ENCODE results near the gene FBLL1. TPM values are rescaled to one million over a fixed set of nuclear protein-coding genes. Genes with fewer than 3 reads are reported as not detected.
"Not testable (repeated sequence)": the region's sequence is repeated elsewhere in the genome, so short reads cannot be mapped to it uniquely, and the experiment has no call there.

Gene FBLL1
- total and polyA plus RNA-seq, 2 donors (not counting 3 experiments of a cell fraction or from before 2014, with no cell fraction given), result 0.44 to 2.5 TPM

DNA sequence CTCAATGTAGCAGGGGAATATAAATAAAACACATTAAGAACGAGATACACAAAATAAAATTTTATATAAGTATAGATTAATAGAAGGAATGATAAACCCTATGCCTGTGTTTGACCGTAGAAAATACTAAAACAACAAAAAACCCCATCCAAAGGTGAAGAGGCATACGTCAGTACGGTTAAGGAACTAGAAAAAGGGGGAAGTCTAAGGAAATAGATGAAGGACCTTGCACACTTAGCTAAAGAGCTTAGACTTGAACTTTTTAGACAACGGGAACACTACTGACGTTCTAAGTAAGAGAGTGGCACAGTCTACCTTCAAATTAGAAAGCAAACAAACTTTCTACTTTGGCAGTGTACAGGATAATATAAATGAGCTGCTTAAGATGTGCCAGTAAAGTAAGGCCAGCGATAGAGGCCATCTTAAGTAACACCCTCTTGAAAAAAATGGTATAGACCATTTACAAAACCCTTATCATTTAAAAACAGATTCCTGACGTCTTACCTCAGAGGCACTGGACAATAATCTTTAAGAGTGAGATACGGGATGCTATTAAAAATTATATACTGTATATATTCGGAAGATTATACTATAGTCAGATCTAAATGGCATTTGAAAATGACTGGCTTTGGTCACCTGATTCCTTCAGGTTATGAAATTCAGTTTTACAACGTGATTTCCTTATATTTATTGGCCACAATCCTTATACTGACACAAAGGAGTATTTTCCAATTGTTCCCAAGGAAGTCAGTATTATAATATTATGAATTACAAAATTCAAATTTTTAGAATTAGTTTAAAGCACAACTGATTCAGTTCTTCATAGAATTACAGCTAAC lies 41.6 kb downstream of the FBLL1 start:
- intact Hi-C loops (cut with micrococcal nuclease) (no loop called here), dilution Hi-C loops (cut with MboI; ENCODE audit: extremely low pct_ligation_motif_present, low sequenced_read_pairs) (no loop called here)
- ChIA-PET POLR2A (no interaction called here), CTCF (no interaction called here)
- Histone ChIP-seq H4K20me1 (replicated peaks; ENCODE audit: control insufficient read depth, extremely low read depth, insufficient read depth, low read length) (peaks cover 11% of the 10 kb centered on the region), H3K36me3 (ENCODE audit: control insufficient read depth in 2 of 2, extremely low read depth in 1 of 2, insufficient read depth in 2 of 2, low read length in 2 of 2) (peaks cover 2% of the 10 kb centered on the region in 2 experiments), H3K79me2 (ENCODE audit: control insufficient read depth, insufficient read depth, low read length) (peaks cover 88% of the 10 kb centered on the region), H3K27me3 (ENCODE audit: control insufficient read depth in 2 of 2, insufficient read depth in 2 of 2, low read length in 2 of 2) (no peaks in the 10 kb centered on the region), H3K9me3 (replicated peaks; ENCODE audit: control insufficient read depth, insufficient read depth, low read length) (no peaks in the 10 kb centered on the region), H3K27ac (ENCODE audit: insufficient read depth, low read depth, low read length) (no peak overlapping the region), H3K9me1 (replicated peaks; ENCODE audit: control insufficient read depth, extremely low read depth, insufficient read depth, low read length) (no peaks in the 10 kb centered on the region), H3K4me1 (ENCODE audit: control insufficient read depth, extremely low read depth, insufficient read depth, low read length) (no peaks in the 10 kb centered on the region), H3K4me2 (ENCODE audit: insufficient read depth, low read length) (no peak overlapping the region), H3K4me3 (replicated peaks in 1 of 3; ENCODE audit: insufficient read depth in 1 of 3, low read depth in 1 of 3, low read length in 3 of 3) (no peak overlapping the region), H2AFZ (ENCODE audit: low read depth, low read length) (no peak overlapping the region), H3K9ac (replicated peaks; ENCODE audit: extremely low read depth, insufficient read depth, low read length) (no peak overlapping the region)
- FAIRE-seq (no peak), DNase-seq (ENCODE audit: low read depth, low spot score) (no peak)
- TF ChIP-seq, protein P1, sequence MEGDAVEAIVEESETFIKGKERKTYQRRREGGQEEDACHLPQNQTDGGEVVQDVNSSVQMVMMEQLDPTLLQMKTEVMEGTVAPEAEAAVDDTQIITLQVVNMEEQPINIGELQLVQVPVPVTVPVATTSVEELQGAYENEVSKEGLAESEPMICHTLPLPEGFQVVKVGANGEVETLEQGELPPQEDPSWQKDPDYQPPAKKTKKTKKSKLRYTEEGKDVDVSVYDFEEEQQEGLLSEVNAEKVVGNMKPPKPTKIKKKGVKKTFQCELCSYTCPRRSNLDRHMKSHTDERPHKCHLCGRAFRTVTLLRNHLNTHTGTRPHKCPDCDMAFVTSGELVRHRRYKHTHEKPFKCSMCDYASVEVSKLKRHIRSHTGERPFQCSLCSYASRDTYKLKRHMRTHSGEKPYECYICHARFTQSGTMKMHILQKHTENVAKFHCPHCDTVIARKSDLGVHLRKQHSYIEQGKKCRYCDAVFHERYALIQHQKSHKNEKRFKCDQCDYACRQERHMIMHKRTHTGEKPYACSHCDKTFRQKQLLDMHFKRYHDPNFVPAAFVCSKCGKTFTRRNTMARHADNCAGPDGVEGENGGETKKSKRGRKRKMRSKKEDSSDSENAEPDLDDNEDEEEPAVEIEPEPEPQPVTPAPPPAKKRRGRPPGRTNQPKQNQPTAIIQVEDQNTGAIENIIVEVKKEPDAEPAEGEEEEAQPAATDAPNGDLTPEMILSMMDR (IDR thresholded peaks at IDR 0.05; ENCODE audit: extremely low read depth in 1 of 2, insufficient read depth in 1 of 2, low read depth in 1 of 2, low read length in 2 of 2), result no peak
- TF ChIP-seq FOS (IDR thresholded peaks at IDR 0.05; ENCODE audit: borderline replicate concordance, insufficient read depth, low read length), result no peak
- no peak for TF ChIP-seq POLR2A (IDR thresholded peaks at IDR 0.05; ENCODE audit: low read depth, low read length)
- no peak for TF ChIP-seq MYC (IDR thresholded peaks at IDR 0.05; ENCODE audit: low read depth, low read length)
- no TSS peak for BruUV-seq (replicated peaks)

DNA sequence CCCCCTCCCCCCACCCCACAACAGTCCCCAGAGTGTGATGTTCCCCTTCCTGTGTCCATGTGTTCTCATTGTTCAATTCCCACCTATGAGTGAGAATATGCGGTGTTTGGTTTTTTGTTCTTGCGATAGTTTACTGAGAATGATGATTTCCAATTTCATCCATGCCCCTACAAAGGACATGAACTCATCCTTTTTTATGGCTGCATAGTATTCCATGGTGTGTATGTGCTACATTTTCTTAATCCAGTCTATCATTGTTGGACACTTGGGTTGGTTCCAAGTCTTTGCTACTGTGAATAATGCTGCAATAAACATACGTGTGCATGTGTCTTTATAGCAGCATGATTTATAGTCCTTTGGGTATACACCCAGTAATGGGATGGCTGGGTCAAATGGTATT lies 44.6 kb downstream of the FBLL1 start:
- POLR2A ChIA-PET; H3K27me3 ChIP-seq (ENCODE audit: control insufficient read depth in 2 of 2, insufficient read depth in 2 of 2, low read length in 2 of 2); DNase-seq (ENCODE audit: low read depth, low spot score); H3K4me2 ChIP-seq (ENCODE audit: insufficient read depth, low read length); dilution Hi-C loops (cut with MboI; ENCODE audit: extremely low pct_ligation_motif_present, low sequenced_read_pairs); BruUV-seq (replicated peaks); FAIRE-seq; H3K4me3 ChIP-seq (replicated peaks in 1 of 3; ENCODE audit: insufficient read depth in 1 of 3, low read depth in 1 of 3, low read length in 3 of 3); H3K9ac ChIP-seq (replicated peaks; ENCODE audit: extremely low read depth, insufficient read depth, low read length); H3K36me3 ChIP-seq (ENCODE audit: control insufficient read depth in 2 of 2, extremely low read depth in 1 of 2, insufficient read depth in 2 of 2, low read length in 2 of 2); intact Hi-C loops (cut with micrococcal nuclease); H2AFZ ChIP-seq (ENCODE audit: low read depth, low read length); CTCF ChIA-PET; H3K9me3 ChIP-seq (replicated peaks; ENCODE audit: control insufficient read depth, insufficient read depth, low read length); H3K9me1 ChIP-seq (replicated peaks; ENCODE audit: control insufficient read depth, extremely low read depth, insufficient read depth, low read length); H3K27ac ChIP-seq (ENCODE audit: insufficient read depth, low read depth, low read length): not testable (repeated sequence)
- H4K20me1 ChIP-seq (replicated peaks; ENCODE audit: control insufficient read depth, extremely low read depth, insufficient read depth, low read length), result peaks cover 13% of the 10 kb centered on the region
- H3K4me1 ChIP-seq (ENCODE audit: control insufficient read depth, extremely low read depth, insufficient read depth, low read length), result peaks cover 20% of the 10 kb centered on the region
- peaks cover 91% of the 10 kb centered on the region for H3K79me2 ChIP-seq (ENCODE audit: control insufficient read depth, insufficient read depth, low read length)

DNA sequence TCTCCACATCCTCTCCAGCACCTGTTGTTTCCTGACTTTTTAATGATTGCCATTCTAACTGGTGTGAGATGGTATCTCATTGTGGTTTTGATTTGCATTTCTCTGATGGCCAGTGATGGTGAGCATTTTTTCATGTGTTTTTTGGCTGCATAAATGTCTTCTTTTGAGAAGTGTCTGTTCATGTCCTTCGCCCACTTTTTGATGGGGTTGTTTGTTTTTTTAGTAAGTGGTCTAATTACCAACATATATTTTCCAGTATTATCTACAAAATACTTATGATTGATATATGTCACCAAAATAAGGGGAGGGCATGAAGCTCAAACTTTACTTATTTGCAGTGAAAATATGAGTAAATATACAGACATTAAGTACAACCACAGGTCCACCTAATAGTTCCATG lies 45.1 kb downstream of the FBLL1 start:
- H3K9ac ChIP-seq (replicated peaks; ENCODE audit: extremely low read depth, insufficient read depth, low read length); DNase-seq (ENCODE audit: low read depth, low spot score); H3K9me3 ChIP-seq (replicated peaks; ENCODE audit: control insufficient read depth, insufficient read depth, low read length); H3K9me1 ChIP-seq (replicated peaks; ENCODE audit: control insufficient read depth, extremely low read depth, insufficient read depth, low read length); intact Hi-C loops (cut with micrococcal nuclease); H3K27ac ChIP-seq (ENCODE audit: insufficient read depth, low read depth, low read length); dilution Hi-C loops (cut with MboI; ENCODE audit: extremely low pct_ligation_motif_present, low sequenced_read_pairs); H3K4me3 ChIP-seq (replicated peaks in 1 of 3; ENCODE audit: insufficient read depth in 1 of 3, low read depth in 1 of 3, low read length in 3 of 3); H2AFZ ChIP-seq (ENCODE audit: low read depth, low read length); CTCF ChIA-PET; H3K27me3 ChIP-seq (ENCODE audit: control insufficient read depth in 2 of 2, insufficient read depth in 2 of 2, low read length in 2 of 2); BruUV-seq (replicated peaks); H3K36me3 ChIP-seq (ENCODE audit: control insufficient read depth in 2 of 2, extremely low read depth in 1 of 2, insufficient read depth in 2 of 2, low read length in 2 of 2); H3K4me2 ChIP-seq (ENCODE audit: insufficient read depth, low read length); POLR2A ChIA-PET; FAIRE-seq: not testable (repeated sequence)
- Histone ChIP-seq H3K4me1 (ENCODE audit: control insufficient read depth, extremely low read depth, insufficient read depth, low read length) (peaks cover 20% of the 10 kb centered on the region), H4K20me1 (replicated peaks; ENCODE audit: control insufficient read depth, extremely low read depth, insufficient read depth, low read length) (peaks cover 13% of the 10 kb centered on the region), H3K79me2 (ENCODE audit: control insufficient read depth, insufficient read depth, low read length) (peaks cover 92% of the 10 kb centered on the region)
